ENCODE results near the gene NTM.

GRCh38 chr11:132184079-132184478, 813.7 kb downstream of the NTM start:
- TF ChIP-seq CTCF (conservative IDR thresholded peaks at IDR 0.05; ENCODE audit: low read depth, low read length) (no peak), EZH2 (IDR thresholded peaks at IDR 0.05; ENCODE audit: borderline replicate concordance, low read depth, low read length, poor library complexity, severe bottlenecking) (no peak)
